Tibial nerve (tissue), 4 donors: ENCODE measurements around the gene DNAJB13. TPM values are rescaled to one million over a fixed set of nuclear protein-coding genes. Genes with fewer than 3 reads are reported as not detected.

Experiments
- DNase-seq, 2 donors: peaks; one replicate each; pipeline ENCODE4 v3.0.0-alpha.2; 2019; ENCODE audit warnings: low spot score in 2 of 2
- H3K27ac ChIP-seq, 4 donors: fragments of 200-600 bp; sonication (generic) in 3 of 4; one replicate each; pipeline ENCODE4 v1.5.1; 2017 to 2019; ENCODE audit warnings: mild to moderate bottlenecking in 1 of 4
- H3K27me3 ChIP-seq, 2 donors: fragments of 200-600 bp; sonication (generic) in 1 of 2; one replicate each; pipeline versions ENCODE4 v1.5.1 to v1.6.0; 2017 to 2019
- H3K36me3 ChIP-seq, 3 donors: fragments of 200-600 bp; sonication (generic); one replicate each; pipeline ENCODE4 v1.5.1; 2018 to 2019
- H3K4me1 ChIP-seq, 4 donors: fragments of 200-600 bp; sonication (generic) in 3 of 4; one replicate each; pipeline ENCODE4 v1.5.1; 2017 to 2019
- H3K4me3 ChIP-seq, 4 donors: fragments of 200-600 bp; sonication (generic) in 3 of 4; one replicate each; pipeline ENCODE4 v1.5.1; 2017 to 2019; ENCODE audit warnings: mild to moderate bottlenecking in 1 of 4, moderate library complexity in 1 of 4
- H3K9me3 ChIP-seq, 4 donors: fragments of 200-600 bp; sonication (generic) in 3 of 4; one replicate each; pipeline ENCODE4 v1.5.1; 2017 to 2019
- CTCF ChIP-seq, 5 experiments: fragments of 200-600 bp in 3 of 5; fragments of 450-650 bp in 2 of 5; sonication (generic) in 3 of 5; IDR thresholded peaks; one replicate each; pipeline ENCODE4 v1.5.1; 2016 to 2019; ENCODE audit warnings: antibody characterized with exemption in 5 of 5, mild to moderate bottlenecking in 3 of 5, moderate library complexity in 2 of 5
- EP300 ChIP-seq, 2 donors: sonication (generic); formaldehyde crosslinking; IDR thresholded peaks; one replicate each; pipeline ENCODE4 v1.6.1; 2017; ENCODE audit warnings: antibody characterized with exemption in 2 of 2, mild to moderate bottlenecking in 1 of 2
- POLR2A ChIP-seq, 2 donors: fragments of 450-650 bp; IDR thresholded peaks; one replicate each; pipeline ENCODE4 v1.6.1; 2017; ENCODE audit warnings: antibody characterized with exemption in 2 of 2, mild to moderate bottlenecking in 2 of 2, moderate library complexity in 2 of 2
- WGBS, 2 donors: methylation state at CpG; one replicate each; pipeline ENCODE4 v1.1.5; 2018; 5-methylcytosine and 5-hydroxymethylcytosine counted together
- total RNA-seq, 4 donors: library from RNA; depleted of rRNA; stranded (reverse); fragments of >200 nt; gene quantifications; one replicate each; pipeline ENCODE4 v1.1.0, GENCODE V29; 2016

DNAJB13 gene
- total RNA-seq, 4 donors from 2014 or later, result 1.2 TPM; not detected in 3

GRCh38 chr11:73961321-73961720 lies 10.5 kb downstream of the DNAJB13 start:
- no peak for DNase-seq
- 52 to 59% methylated on average over 4 of the region's 4 CpGs for WGBS, 2 donors
- TF ChIP-seq CTCF (IDR thresholded peaks at IDR 0.05) (no peak), POLR2A (IDR thresholded peaks at IDR 0.05) (no peak), EP300 (IDR thresholded peaks at IDR 0.05) (no peak)
- H3K9me3 ChIP-seq, result no peaks in the 10 kb centered on the region
- no peak overlapping the region for H3K27ac ChIP-seq
- H3K36me3 ChIP-seq, result no peaks in the 10 kb centered on the region
- H3K27me3 ChIP-seq, result peaks cover 0 to 7% of the 10 kb centered on the region in 2 donors
- no peak overlapping the region for H3K4me3 ChIP-seq
- peaks cover 0 to 13% (median 0%) of the 10 kb centered on the region in 4 donors for H3K4me1 ChIP-seq

GRCh38 chr11:73962101-73962705 lies 11.4 kb downstream of the DNAJB13 start:
- Histone ChIP-seq H3K4me3 (no peak overlapping the region), H3K27me3 (peaks cover 0 to under 1% of the 10 kb centered on the region in 2 donors), H3K4me1 (peaks cover 0 to 13% (median 0%) of the 10 kb centered on the region in 4 donors), H3K27ac (no peak overlapping the region), H3K36me3 (no peaks in the 10 kb centered on the region), H3K9me3 (no peaks in the 10 kb centered on the region)
- TF ChIP-seq EP300 (IDR thresholded peaks at IDR 0.05), result no peak
- no peak for TF ChIP-seq POLR2A (IDR thresholded peaks at IDR 0.05)
- TF ChIP-seq CTCF (IDR thresholded peaks at IDR 0.05), result no peak
- 49 to 59% methylated on average over 7 of the region's 7 CpGs for WGBS, 2 donors
- DNase-seq, result no peak

- WGBS, 2 donors, result 77 to 81% methylated on average over 8 of the region's 8 CpGs
- Histone ChIP-seq H3K4me1 (peaks cover 0 to 13% (median 0%) of the 10 kb centered on the region in 4 donors), H3K36me3 (no peaks in the 10 kb centered on the region), H3K9me3 (no peaks in the 10 kb centered on the region), H3K27me3 (no peaks in the 10 kb centered on the region), H3K27ac (no peak overlapping the region), H3K4me3 (no peak overlapping the region)
- no peak for DNase-seq
- TF ChIP-seq POLR2A (IDR thresholded peaks at IDR 0.05) (no peak), CTCF (IDR thresholded peaks at IDR 0.05) (no peak), EP300 (IDR thresholded peaks at IDR 0.05) (no peak)
These were observed 13.0 kb downstream of the DNAJB13 start for GRCh38 chr11:73963861-73964260.

GRCh38 chr11:73965076-73965763 lies 14.4 kb downstream of the DNAJB13 start:
- TF ChIP-seq EP300 (IDR thresholded peaks at IDR 0.05) (no peak), CTCF (IDR thresholded peaks at IDR 0.05) (no peak), POLR2A (IDR thresholded peaks at IDR 0.05) (no peak)
- no peaks in the 10 kb centered on the region for H3K27me3 ChIP-seq
- DNase-seq, result no peak

GRCh38 chr11:73965764-73966121 lies 14.9 kb downstream of the DNAJB13 start:
- no peak for DNase-seq
- no peak overlapping the region for H3K4me3 ChIP-seq
- peaks cover 0 to 13% (median 0%) of the 10 kb centered on the region in 4 donors for H3K4me1 ChIP-seq
- TF ChIP-seq POLR2A (IDR thresholded peaks at IDR 0.05), result no peak
- no peak for TF ChIP-seq EP300 (IDR thresholded peaks at IDR 0.05)
- TF ChIP-seq CTCF (IDR thresholded peaks at IDR 0.05), result no peak
- H3K27me3 ChIP-seq, result no peaks in the 10 kb centered on the region
- 60 to 63% methylated on average over 2 of the region's 2 CpGs for WGBS, 2 donors
- no peak overlapping the region for H3K27ac ChIP-seq
- H3K36me3 ChIP-seq, result no peaks in the 10 kb centered on the region
- H3K9me3 ChIP-seq, result no peaks in the 10 kb centered on the region

More at GRCh38 chr11:73965076-73965763, 14.4 kb downstream of the DNAJB13 start:
- no peak overlapping the region for H3K4me3 ChIP-seq
- no peaks in the 10 kb centered on the region for H3K9me3 ChIP-seq
- 61 to 63% methylated on average over 10 of the region's 10 CpGs for WGBS, 2 donors
- H3K27ac ChIP-seq, result no peak overlapping the region
- H3K4me1 ChIP-seq, result peaks cover 0 to 13% (median 0%) of the 10 kb centered on the region in 4 donors
- H3K36me3 ChIP-seq, result no peaks in the 10 kb centered on the region
